GM21786 (cell line): ENCODE data around the gene MICB.

Source experiments
- ATAC-seq: cut with Tn5 transposase; IDR thresholded peaks from one replicate; pipeline ENCODE4 v1.9.1; 2021; ENCODE audit not compliant: unreplicated experiment

Gene MICB

DNA sequence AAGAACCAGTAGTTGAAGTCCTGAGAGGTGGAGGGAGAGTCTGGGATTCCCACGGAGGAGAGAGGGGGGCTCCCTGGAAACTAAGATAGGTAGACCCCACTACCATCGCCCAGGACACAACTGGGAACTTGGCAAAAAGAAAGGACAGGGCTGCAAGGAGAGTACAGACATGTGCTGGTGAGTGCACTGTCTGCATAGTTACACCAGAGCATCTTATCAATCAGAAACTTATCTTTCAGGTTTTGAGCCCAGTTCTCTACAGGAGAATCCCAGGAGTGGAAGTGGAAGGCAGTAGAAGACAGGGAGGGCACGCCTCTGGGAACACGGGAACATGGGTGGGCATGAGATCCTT is 61.6 kb downstream of the MICB start:
- ATAC-seq: no peak

DNA sequence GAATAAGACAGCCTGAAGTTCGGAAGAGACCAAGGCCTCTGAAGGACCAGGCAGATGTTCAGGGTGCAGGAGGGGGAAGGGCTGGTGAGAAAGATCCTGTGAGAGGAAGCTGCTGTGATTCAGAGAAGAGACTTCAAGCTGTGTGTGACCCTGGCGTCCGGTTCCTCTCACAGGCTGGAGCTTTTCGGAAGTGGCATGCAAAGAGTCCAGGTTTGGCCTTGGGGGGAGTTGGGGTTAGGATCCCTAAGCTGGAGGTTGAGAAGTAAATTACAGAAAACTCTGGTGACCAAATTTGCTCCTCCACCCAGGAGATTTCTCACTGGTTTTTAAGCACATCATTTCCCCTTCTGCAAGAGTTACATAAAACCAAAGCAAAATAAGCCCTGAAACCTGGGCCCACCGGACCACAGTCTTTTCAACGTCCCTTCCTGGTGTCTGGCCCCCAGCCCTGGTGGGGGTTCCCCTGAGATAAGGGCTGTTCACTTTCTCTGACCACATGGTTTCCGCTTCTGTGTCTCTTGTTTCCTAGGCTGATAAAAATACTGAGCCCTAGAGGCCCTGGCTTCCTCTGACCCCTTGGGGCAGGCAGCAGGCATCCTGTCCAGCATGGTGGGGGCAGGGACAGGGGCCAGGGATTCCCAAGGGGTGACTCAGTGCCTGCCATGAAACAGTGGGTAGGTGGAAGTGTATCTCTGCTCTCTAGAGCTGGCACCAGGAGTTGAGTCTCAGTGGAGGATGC is 62.2 kb downstream of the MICB start:
- ATAC-seq: peak; percentile 67

DNA sequence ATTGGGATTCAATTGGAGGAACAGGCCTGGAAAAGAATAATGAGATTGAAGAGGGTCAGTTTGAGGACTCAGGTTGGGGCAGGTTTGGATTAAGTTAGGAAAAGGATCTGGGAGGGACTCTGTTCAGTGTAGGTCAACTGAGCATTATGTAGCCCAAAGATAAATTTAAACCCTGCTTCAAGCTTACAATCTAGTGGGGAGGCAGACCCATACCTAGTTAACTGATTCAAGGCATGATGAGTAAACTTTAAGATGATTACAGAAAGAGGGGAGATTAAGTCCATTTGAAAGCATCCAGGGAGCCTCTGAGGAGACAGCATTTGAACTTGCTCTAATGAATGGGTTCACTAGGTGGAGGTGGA is 62.7 kb downstream of the MICB start:
- ATAC-seq: no peak
